HEK293 (cell line): ENCODE data around the gene ASPSCR1.

Source experiments
- CTCF ChIA-PET: fragments of 350-600 bp; formaldehyde crosslinking; extraction: SDS; loops from one replicate; lab custom pipeline; 2021; ENCODE audit warnings: antibody characterized with exemption; lab: Yijun Ruan, JAX
- POLR2A ChIA-PET: fragments of 300-600 bp; formaldehyde crosslinking; extraction: SDS; loops from one replicate; lab custom pipeline; 2020; ENCODE audit warnings: antibody characterized with exemption, inconsistent platforms; lab: Yijun Ruan, JAX
- H3K27ac ChIP-seq: fragments of 200-500 bp; sonication (Bioruptor generic); 2 replicates; pipeline ENCODE4 v1.5.1; 2014; ENCODE audit warnings: low read depth, low read length, control low read depth, inconsistent platforms; ENCODE audit errors: extremely low read depth
- H3K36me3 ChIP-seq, 2 experiments: fragments of 200-500 bp in 1 of 2; sonication (Bioruptor generic) in 1 of 2; 1 replicate in 1 of 2; 2 replicates in 1 of 2; pipeline ENCODE4 v1.5.1; 2014 to 2017; ENCODE audit warnings: inconsistent platforms in 2 of 2, low read length in 2 of 2; ENCODE audit not compliant: control insufficient read depth in 2 of 2, insufficient read depth in 1 of 2
- H3K4me1 ChIP-seq: fragments of 200-500 bp; sonication (Bioruptor generic); 2 replicates; pipeline ENCODE4 v1.5.1; 2014; ENCODE audit warnings: mild to moderate bottlenecking, low read length, inconsistent platforms; ENCODE audit not compliant: control insufficient read depth, insufficient read depth
- H3K4me3 ChIP-seq: 2 replicates; pipeline ENCODE4 v1.5.1; 2011; ENCODE audit warnings: low read depth, mild to moderate bottlenecking, control low read depth, low read length, moderate library complexity
- H3K9me3 ChIP-seq: fragments of 200-500 bp; sonication (Bioruptor generic); 2 replicates; pipeline ENCODE4 v1.5.1; 2014; ENCODE audit warnings: low read depth, low read length, inconsistent platforms; ENCODE audit not compliant: control insufficient read depth, insufficient read depth
- GLIS1 ChIP-seq: fragments of 450-650 bp; formaldehyde crosslinking; IDR thresholded peaks from 2 replicates; pipeline ENCODE4 v1.5.1; 2016; ENCODE audit warnings: missing biosample characterization, missing genetic modification characterization
- GLIS2 ChIP-seq: fragments of 450-650 bp; formaldehyde crosslinking; IDR thresholded peaks from 2 replicates; pipeline ENCODE4 v1.5.1; 2016; ENCODE audit warnings: missing biosample characterization, missing genetic modification characterization
- HOXD13 ChIP-seq: sonication (generic); formaldehyde crosslinking; IDR thresholded peaks from 2 replicates; pipeline ENCODE4 v1.8.0; 2022; ENCODE audit warnings: missing genetic modification reagents, borderline replicate concordance
- MEIS1 ChIP-seq: sonication (generic); formaldehyde crosslinking; IDR thresholded peaks from 2 replicates; pipeline ENCODE4 v1.8.1; 2022; ENCODE audit warnings: missing genetic modification reagents, mild to moderate bottlenecking, borderline replicate concordance
- SCRT2 ChIP-seq: fragments of 450-650 bp; formaldehyde crosslinking; IDR thresholded peaks from 2 replicates; pipeline ENCODE4 v1.5.1; 2016; ENCODE audit warnings: missing biosample characterization, missing genetic modification characterization
- WT1 ChIP-seq: fragments of 450-650 bp; formaldehyde crosslinking; IDR thresholded peaks from 2 replicates; pipeline ENCODE4 v1.5.1; 2016; ENCODE audit warnings: missing biosample characterization, missing genetic modification characterization
- ZFHX2 ChIP-seq: fragments of 450-650 bp; formaldehyde crosslinking; conservative IDR thresholded peaks from 2 replicates; pipeline ENCODE4 v1.5.1; 2016; ENCODE audit warnings: missing biosample characterization, missing genetic modification characterization
- ZIC2 ChIP-seq: fragments of 450-650 bp; formaldehyde crosslinking; IDR thresholded peaks from 2 replicates; pipeline ENCODE4 v1.5.1; 2016; ENCODE audit warnings: missing biosample characterization, missing genetic modification characterization
- ZNF140 ChIP-seq: fragments of 450-650 bp; formaldehyde crosslinking; IDR thresholded peaks from 2 replicates; pipeline ENCODE4 v1.5.1; 2016; ENCODE audit warnings: missing biosample characterization, missing genetic modification characterization
- ZNF174 ChIP-seq: fragments of 450-650 bp; formaldehyde crosslinking; IDR thresholded peaks from 2 replicates; pipeline ENCODE4 v1.5.0; 2017; ENCODE audit warnings: missing biosample characterization, mild to moderate bottlenecking, missing genetic modification characterization
- ZNF302 ChIP-seq: fragments of 450-650 bp; formaldehyde crosslinking; IDR thresholded peaks from 2 replicates; pipeline ENCODE4 v1.5.1; 2016; ENCODE audit warnings: missing biosample characterization, missing genetic modification characterization, low read depth
- ZNF341 ChIP-seq: fragments of 450-650 bp; formaldehyde crosslinking; IDR thresholded peaks from 2 replicates; pipeline ENCODE4; 2016; ENCODE audit warnings: low read depth, missing biosample characterization, missing genetic modification characterization
- ZNF426 ChIP-seq: fragments of 450-650 bp; formaldehyde crosslinking; IDR thresholded peaks from 2 replicates; pipeline ENCODE4 v1.5.1; 2017; ENCODE audit warnings: missing biosample characterization, missing genetic modification characterization, mild to moderate bottlenecking, inconsistent platforms, moderate library complexity
- ZNF473 ChIP-seq: fragments of 450-650 bp; formaldehyde crosslinking; IDR thresholded peaks from 2 replicates; pipeline ENCODE4 v1.5.1; 2017; ENCODE audit warnings: missing biosample characterization, missing genetic modification characterization
- ZNF621 ChIP-seq: fragments of 450-650 bp; formaldehyde crosslinking; IDR thresholded peaks from 2 replicates; pipeline ENCODE4 v1.5.1; 2017; ENCODE audit warnings: missing biosample characterization, missing genetic modification characterization
- ZNF626 ChIP-seq: fragments of 450-650 bp; sonication (Bioruptor Pico); formaldehyde crosslinking; IDR thresholded peaks from 2 replicates; pipeline ENCODE4 v1.5.1; 2018; ENCODE audit warnings: missing biosample characterization, missing genetic modification characterization, inconsistent platforms
- ZNF843 ChIP-seq: fragments of 450-650 bp; formaldehyde crosslinking; IDR thresholded peaks from 2 replicates; pipeline ENCODE4 v1.5.1; 2016; ENCODE audit warnings: missing biosample characterization, missing genetic modification characterization
- TF ChIP-seq, protein P1 (sequence below): fragments of 450-650 bp; formaldehyde crosslinking; conservative IDR thresholded peaks from 2 replicates; pipeline ENCODE4 v1.5.1; 2016; ENCODE audit warnings: low read depth, missing biosample characterization, missing genetic modification characterization
- TF ChIP-seq, protein P2 (sequence below): fragments of 450-650 bp; formaldehyde crosslinking; IDR thresholded peaks from 2 replicates; pipeline ENCODE4 v1.5.1; 2016; ENCODE audit warnings: missing biosample characterization, missing genetic modification characterization
- TF ChIP-seq, protein P3 (sequence below): fragments of 450-650 bp; formaldehyde crosslinking; IDR thresholded peaks from 2 replicates; pipeline ENCODE4 v1.5.1; 2016; ENCODE audit warnings: missing biosample characterization, missing genetic modification characterization

Gene ASPSCR1

DNA sequence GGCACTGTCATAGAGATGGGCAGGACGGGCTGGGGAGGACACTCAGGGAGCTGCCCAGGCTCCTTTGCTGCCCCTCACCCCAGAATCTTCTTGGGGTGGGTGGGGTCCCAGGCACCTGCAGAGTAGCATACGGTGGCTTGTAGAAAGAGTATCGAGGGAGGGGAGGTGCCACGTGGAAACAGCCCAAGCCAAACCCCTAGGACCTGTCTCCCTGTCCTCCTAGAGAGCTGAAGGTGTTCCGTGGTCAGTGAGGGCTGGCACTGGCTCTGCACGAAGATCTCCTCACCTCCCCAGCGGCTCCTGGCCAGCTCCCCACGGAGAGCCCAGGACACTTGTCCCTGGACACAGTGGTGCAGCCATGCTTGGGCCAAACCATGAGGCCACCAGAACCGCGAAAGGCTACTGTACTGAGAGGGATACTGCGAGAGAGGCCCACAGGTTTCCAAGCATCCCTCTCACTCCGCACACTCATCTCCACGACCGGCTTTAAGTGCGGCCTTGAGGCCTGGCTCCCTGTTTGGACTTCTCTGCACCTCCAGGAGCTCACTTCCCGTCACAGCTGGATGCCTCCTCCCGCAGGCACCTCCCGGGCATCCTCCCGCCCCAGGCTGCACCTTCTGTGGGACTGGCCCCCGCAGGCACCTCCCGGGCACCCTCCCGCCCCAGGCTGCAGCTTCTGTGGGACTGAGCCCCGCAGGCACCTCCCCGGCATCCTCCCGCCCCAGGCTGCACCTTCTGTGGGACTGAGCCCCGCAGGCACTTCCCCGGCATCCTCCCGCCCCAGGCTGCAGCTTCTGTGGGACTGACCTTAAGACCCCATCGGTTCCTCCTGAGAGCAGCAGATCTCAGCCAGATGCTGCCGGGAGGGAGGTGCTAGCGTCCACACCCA is 47.9 kb upstream of the ASPSCR1 start (continued):
- TF ChIP-seq ZNF302 (tag by site-specific recombination) (no peak), ZNF426 (tag by site-specific recombination) (no peak), ZNF174 (no peak), ZNF473 (tag by site-specific recombination) (no peak), ZNF140 (tag by site-specific recombination) (no peak), MEIS1 (CRISPR knock-in tag) (no peak), ZNF843 (tag by site-specific recombination) (no peak), WT1 (tag by site-specific recombination) (peak; percentile 69), ZNF626 (tag by site-specific recombination) (no peak), ZNF621 (tag by site-specific recombination) (no peak), HOXD13 (CRISPR knock-in tag) (no peak), ZNF341 (tag by site-specific recombination) (peak; percentile 73)
- TF ChIP-seq, protein P1, sequence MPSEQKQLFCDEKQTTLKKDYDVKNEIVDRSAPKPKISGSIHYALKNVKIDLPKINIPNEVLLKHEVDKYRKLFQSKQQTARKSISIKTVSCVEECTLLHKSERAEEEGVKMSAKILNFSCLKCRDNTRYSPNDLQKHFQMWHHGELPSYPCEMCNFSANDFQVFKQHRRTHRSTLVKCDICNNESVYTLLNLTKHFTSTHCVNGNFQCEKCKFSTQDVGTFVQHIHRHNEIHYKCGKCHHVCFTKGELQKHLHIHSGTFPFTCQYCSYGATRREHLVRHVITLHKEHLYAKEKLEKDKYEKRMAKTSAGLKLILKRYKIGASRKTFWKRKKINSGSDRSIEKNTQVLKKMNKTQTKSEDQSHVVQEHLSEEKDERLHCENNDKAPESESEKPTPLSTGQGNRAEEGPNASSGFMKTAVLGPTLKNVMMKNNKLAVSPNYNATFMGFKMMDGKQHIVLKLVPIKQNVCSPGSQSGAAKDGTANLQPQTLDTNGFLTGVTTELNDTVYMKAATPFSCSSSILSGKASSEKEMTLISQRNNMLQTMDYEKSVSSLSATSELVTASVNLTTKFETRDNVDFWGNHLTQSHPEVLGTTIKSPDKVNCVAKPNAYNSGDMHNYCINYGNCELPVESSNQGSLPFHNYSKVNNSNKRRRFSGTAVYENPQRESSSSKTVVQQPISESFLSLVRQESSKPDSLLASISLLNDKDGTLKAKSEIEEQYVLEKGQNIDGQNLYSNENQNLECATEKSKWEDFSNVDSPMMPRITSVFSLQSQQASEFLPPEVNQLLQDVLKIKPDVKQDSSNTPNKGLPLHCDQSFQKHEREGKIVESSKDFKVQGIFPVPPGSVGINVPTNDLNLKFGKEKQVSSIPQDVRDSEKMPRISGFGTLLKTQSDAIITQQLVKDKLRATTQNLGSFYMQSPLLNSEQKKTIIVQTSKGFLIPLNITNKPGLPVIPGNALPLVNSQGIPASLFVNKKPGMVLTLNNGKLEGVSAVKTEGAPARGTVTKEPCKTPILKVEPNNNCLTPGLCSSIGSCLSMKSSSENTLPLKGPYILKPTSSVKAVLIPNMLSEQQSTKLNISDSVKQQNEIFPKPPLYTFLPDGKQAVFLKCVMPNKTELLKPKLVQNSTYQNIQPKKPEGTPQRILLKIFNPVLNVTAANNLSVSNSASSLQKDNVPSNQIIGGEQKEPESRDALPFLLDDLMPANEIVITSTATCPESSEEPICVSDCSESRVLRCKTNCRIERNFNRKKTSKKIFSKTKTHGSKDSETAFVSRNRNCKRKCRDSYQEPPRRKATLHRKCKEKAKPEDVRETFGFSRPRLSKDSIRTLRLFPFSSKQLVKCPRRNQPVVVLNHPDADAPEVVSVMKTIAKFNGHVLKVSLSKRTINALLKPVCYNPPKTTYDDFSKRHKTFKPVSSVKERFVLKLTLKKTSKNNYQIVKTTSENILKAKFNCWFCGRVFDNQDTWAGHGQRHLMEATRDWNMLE, result no peak

DNA sequence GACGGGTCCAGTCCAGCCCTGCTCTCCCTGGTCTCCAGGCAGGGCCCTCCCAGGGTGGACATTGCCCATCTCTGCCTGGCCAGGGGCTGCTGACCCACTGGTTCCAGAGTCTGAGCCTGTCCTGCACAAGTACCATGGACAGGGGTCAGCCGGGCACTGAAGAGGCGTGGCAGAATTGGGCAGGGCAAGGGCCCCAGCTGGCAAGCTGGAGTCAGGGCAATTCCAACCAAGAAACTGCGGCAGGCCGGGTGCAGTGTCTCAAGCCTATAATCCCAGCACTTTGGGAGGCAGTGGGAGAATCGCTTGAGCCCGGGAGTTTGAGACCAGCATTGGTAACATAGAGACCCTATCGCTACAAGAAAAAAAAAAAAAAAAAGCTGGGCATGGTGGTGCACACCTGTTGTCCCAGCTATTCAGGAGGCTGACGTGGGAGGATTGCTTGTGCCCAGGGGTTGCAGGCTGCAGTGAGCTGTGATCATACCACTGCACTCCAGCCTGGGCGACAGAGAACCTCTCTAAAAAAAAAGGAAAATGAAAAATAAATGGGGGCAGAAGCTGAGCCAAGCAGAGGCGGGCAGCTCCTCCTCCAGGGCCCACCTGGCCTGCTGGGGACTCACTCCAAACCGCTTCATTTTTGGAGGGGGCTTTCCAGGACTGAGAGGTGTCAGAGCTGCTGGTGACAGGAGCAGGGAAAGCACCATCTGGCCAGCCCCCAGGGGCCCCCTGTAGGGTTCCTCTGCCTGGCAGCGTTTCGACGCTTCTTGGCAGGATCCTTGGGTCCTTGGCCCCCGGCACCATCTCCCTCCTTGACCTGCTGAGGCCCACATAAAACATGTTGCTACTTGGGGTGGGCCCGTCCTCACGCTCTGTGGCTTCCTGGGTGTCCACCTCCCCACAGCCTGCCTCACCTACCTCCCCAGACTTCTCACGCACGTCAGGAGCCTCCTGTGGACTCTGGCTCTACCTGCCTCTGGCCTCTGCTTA is 47.0 kb upstream of the ASPSCR1 start:
- Histone ChIP-seq H3K4me3 (no peak overlapping the region), H3K9me3 (no peaks in the 10 kb centered on the region), H3K4me1 (peaks cover 3% of the 10 kb centered on the region; the same call in 1 of the 2 replicates), H3K36me3 (peaks cover 0 to 13% of the 10 kb centered on the region in 2 experiments; a peak in 1 of 3 replicates), H3K27ac (no peak overlapping the region)
- CTCF ChIA-PET, result interaction anchor here (1.0 to 1.1 kb wide), 2 partner anchors 23 to 92 kb away, joined by 4 read pairs; no protein-coding TSS in a partner anchor
- POLR2A ChIA-PET, result interaction anchor here (0.5 to 1.5 kb wide), 8 partner anchors 13 to 372 kb away, joined by 3 to 6 read pairs (median 4); no protein-coding TSS in a partner anchor
- TF ChIP-seq SCRT2 (tag by site-specific recombination), result peak; percentile 57
- no peak; the same call in 1 of the 2 replicates for TF ChIP-seq ZFHX2
- TF ChIP-seq ZIC2 (tag by site-specific recombination), result peak; percentile 72
- peak; percentile 64 for TF ChIP-seq GLIS2 (tag by site-specific recombination)
- TF ChIP-seq, protein P2, sequence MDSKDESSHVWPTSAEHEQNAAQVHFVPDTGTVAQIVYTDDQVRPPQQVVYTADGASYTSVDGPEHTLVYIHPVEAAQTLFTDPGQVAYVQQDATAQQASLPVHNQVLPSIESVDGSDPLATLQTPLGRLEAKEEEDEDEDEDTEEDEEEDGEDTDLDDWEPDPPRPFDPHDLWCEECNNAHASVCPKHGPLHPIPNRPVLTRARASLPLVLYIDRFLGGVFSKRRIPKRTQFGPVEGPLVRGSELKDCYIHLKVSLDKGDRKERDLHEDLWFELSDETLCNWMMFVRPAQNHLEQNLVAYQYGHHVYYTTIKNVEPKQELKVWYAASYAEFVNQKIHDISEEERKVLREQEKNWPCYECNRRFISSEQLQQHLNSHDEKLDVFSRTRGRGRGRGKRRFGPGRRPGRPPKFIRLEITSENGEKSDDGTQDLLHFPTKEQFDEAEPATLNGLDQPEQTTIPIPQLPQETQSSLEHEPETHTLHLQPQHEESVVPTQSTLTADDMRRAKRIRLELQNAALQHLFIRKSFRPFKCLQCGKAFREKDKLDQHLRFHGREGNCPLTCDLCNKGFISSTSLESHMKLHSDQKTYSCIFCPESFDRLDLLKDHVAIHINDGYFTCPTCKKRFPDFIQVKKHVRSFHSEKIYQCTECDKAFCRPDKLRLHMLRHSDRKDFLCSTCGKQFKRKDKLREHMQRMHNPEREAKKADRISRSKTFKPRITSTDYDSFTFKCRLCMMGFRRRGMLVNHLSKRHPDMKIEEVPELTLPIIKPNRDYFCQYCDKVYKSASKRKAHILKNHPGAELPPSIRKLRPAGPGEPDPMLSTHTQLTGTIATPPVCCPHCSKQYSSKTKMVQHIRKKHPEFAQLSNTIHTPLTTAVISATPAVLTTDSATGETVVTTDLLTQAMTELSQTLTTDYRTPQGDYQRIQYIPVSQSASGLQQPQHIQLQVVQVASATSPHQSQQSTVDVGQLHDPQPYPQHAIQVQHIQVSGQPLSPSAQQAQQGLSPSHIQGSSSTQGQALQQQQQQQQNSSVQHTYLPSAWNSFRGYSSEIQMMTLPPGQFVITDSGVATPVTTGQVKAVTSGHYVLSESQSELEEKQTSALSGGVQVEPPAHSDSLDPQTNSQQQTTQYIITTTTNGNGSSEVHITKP (tag by site-specific recombination), result peak; percentile 73
- TF ChIP-seq, protein P3, sequence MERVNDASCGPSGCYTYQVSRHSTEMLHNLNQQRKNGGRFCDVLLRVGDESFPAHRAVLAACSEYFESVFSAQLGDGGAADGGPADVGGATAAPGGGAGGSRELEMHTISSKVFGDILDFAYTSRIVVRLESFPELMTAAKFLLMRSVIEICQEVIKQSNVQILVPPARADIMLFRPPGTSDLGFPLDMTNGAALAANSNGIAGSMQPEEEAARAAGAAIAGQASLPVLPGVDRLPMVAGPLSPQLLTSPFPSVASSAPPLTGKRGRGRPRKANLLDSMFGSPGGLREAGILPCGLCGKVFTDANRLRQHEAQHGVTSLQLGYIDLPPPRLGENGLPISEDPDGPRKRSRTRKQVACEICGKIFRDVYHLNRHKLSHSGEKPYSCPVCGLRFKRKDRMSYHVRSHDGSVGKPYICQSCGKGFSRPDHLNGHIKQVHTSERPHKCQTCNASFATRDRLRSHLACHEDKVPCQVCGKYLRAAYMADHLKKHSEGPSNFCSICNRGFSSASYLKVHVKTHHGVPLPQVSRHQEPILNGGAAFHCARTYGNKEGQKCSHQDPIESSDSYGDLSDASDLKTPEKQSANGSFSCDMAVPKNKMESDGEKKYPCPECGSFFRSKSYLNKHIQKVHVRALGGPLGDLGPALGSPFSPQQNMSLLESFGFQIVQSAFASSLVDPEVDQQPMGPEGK (tag by site-specific recombination), result peak; percentile 36; the same call in 1 of the 2 replicates
- peak; percentile 96 for TF ChIP-seq GLIS1 (tag by site-specific recombination)
